ENCODE results near the gene DNTT. TPM values are rescaled to one million over a fixed set of nuclear protein-coding genes. Genes with fewer than 3 reads are reported as not detected.

Gene DNTT
- total RNA-seq, 4 donors from 2014 or later = not detected

DNA sequence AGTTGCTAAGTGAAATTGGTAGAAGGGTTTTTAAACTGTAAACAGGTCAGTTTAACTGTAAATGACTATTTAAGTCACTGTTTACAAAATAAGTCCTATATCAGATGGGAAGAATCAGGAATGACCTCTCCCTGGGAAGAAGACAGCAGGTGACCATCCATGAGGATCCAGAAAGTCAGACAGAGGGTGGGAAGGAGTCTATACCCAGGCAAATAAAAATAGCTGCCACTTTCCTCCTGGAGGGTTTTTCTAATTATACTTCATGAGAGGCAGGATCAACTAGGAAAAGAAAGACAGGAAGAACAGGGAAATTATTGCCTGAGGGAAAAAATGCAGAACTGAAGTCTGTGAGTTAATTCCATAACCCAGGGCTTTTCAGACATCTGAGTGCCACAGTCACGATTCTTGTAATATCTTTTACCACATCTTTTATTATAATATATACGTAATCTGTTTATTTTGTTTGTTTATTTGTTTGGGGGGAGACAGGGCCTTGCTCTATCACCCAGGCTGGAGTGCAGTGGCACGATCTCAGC, 7.0 kb downstream of the DNTT start:
- TF ChIP-seq POLR2A (IDR thresholded peaks at IDR 0.05) (no peak), CTCF (IDR thresholded peaks at IDR 0.05) (no peak)
- no peaks in the 10 kb centered on the region for H3K9me3 ChIP-seq
- H3K27me3 ChIP-seq = no peaks in the 10 kb centered on the region
- no peak for DNase-seq
- no peaks in the 10 kb centered on the region for H3K4me1 ChIP-seq
- H3K27ac ChIP-seq = no peak overlapping the region
- no peak overlapping the region for H3K4me3 ChIP-seq
- H3K36me3 ChIP-seq = no peaks in the 10 kb centered on the region

- Histone ChIP-seq H3K4me1 (no peaks in the 10 kb centered on the region), H3K27ac (no peak overlapping the region), H3K9me3 (no peaks in the 10 kb centered on the region), H3K4me3 (no peak overlapping the region), H3K36me3 (no peaks in the 10 kb centered on the region), H3K27me3 (no peaks in the 10 kb centered on the region)
- TF ChIP-seq CTCF (IDR thresholded peaks at IDR 0.05) = no peak
- no peak for TF ChIP-seq POLR2A (IDR thresholded peaks at IDR 0.05)
- DNase-seq = no peak
Observed at GRCh38 chr10:96313344-96313743, 9.1 kb downstream of the DNTT start.

DNA sequence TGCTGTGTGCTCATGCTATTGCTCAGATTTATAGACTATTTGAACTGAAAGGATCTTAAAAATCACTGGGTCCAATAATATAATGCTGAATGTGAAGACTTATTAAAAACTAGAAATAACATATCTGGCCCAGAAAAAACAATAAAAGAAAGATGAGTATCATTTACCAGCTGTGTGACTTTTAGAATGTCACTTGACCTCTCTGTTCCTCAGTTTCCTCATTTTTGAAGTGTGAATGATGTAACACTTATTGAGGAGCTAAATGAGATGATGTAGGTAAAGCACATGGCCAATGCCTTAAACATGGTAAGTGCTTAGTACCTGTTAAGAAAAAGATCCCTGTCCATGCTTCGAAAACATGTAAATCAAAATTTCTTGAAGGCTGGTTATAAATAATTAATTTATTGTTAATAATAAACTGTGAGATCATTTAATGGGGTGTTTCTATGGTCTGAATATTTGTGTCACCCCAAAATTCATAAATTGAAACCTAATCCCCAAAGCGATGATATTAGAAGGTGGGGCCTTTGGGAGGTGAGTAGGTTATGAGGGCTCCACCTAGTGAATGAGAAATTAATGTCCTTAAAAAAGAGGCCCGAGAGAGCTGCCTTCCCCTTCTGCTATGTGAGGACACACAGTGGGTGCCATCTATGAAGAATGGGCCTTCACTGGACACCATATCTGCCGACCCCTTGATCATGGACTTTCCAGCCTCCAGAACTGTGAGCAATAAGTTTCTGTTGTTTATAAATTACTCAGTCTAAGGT, 13.0 kb downstream of the DNTT start:
- H3K36me3 ChIP-seq = no peaks in the 10 kb centered on the region
- no peak overlapping the region for H3K4me3 ChIP-seq
- no peaks in the 10 kb centered on the region for H3K9me3 ChIP-seq
- no peak for DNase-seq
- H3K27me3 ChIP-seq = no peaks in the 10 kb centered on the region
- TF ChIP-seq POLR2A (IDR thresholded peaks at IDR 0.05) (no peak), CTCF (IDR thresholded peaks at IDR 0.05) (no peak)
- no peak overlapping the region for H3K27ac ChIP-seq
- H3K4me1 ChIP-seq = no peaks in the 10 kb centered on the region

GRCh38 chr10:96319754-96320474, 15.7 kb downstream of the DNTT start:
- no peak for TF ChIP-seq CTCF (IDR thresholded peaks at IDR 0.05)
- no peak for TF ChIP-seq POLR2A (IDR thresholded peaks at IDR 0.05)
- H3K27ac ChIP-seq = no peak overlapping the region
- no peak for DNase-seq
- H3K4me1 ChIP-seq = no peaks in the 10 kb centered on the region
- H3K27me3 ChIP-seq = no peaks in the 10 kb centered on the region
- no peaks in the 10 kb centered on the region for H3K36me3 ChIP-seq
- no peaks in the 10 kb centered on the region for H3K9me3 ChIP-seq
- H3K4me3 ChIP-seq = no peak overlapping the region

- DNase-seq = no peak
- Histone ChIP-seq H3K36me3 (no peaks in the 10 kb centered on the region), H3K4me3 (no peak overlapping the region), H3K27ac (no peak overlapping the region), H3K4me1 (no peaks in the 10 kb centered on the region), H3K27me3 (no peaks in the 10 kb centered on the region), H3K9me3 (no peaks in the 10 kb centered on the region)
- TF ChIP-seq CTCF (IDR thresholded peaks at IDR 0.05) (no peak), POLR2A (IDR thresholded peaks at IDR 0.05) (no peak)
Observed at GRCh38 chr10:96321822-96322221, 17.6 kb downstream of the DNTT start.

Measured in Peyer's patch (tissue), 4 donors.